Activated CD4-positive, alpha-beta T cell treated with anti-CD3 and anti-CD28 coated beads for 48 hours (primary cell): ENCODE measurements around the gene EIF4G3.

Experiments
- DNase-seq: peaks from one replicate; pipeline ENCODE4 v3.0.0-alpha.2; 2020

The EIF4G3 gene

GRCh38 chr1:21022279-21023040 lies 154.2 kb downstream of the EIF4G3 start:
- DNase-seq = peak; percentile 26

DNA sequence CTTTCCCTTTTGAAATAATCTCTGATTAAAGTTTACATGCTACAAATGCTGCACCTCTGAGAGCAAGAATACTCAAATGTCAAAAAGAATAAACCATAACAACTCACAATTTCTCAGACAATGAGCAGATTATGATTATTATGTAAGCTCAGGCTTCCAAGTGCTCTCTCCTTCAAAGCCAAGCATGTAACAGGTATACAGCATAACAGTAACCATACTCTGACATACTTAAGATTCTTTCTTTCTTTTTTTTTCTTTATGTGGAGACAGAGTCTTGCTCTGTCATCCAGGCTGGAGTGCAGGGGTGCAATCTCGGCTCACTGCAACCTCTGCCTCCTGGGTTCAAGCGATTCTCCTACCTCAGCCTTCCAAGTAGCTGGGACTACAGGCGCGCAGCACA lies 155.4 kb downstream of the EIF4G3 start:
- DNase-seq = no peak

DNA sequence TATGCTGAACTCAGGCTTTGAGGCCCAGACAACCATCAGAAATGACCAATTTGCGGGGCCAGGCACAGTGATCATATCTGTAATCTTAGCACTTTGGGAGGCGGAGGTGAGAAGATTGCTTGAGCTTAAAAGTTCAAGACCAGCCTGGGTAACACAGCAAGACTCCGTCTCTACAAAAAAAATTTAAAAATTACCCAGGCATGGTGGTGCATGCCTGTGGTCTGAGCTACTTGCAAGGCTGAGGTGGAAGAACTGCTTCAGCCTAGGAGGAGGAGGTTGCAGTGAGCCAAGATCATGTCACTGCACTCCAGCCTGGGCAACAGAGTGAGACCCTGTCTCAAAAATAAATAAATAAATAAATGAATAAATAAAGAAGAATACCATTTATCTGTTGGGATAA lies 156.5 kb downstream of the EIF4G3 start:
- no peak for DNase-seq

DNA sequence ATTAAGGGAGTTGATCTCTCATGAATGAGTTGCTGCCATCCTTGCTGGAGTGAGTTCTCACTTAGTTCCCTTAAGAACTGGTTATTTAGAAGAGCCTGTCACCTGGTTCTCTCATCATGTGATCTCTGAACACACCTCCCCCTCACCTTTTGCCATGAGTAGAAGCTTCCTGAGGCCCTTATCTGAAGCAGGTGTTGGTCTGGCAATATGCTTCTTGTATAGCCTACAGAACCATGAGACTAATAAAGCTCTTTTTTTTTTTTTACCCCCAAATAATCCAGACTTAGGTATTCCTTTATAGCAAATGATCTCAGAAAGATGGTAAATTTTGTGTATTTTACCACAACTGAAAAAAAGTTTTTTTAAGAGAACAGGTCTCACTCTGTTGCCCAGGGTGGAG lies 158.0 kb downstream of the EIF4G3 start:
- no peak for DNase-seq

DNA sequence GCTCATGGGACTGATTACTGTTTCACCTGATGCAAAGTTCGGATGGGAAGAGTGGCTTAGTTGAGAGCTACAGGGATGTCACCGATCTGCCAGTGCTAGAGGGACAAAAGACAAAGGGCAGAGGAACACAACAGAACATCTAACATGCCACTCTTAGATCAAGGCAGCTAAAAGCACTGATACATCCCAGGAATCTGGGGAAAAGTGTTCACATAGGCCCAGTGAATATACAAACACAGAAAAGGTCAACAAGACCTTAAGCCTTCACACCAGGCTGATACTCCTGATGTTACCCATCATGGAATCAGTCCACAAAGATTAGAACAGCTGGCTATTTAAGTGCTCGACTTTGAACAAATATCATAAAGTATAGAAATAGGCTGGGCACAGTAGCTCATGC lies 163.2 kb downstream of the EIF4G3 start:
- no peak for DNase-seq

DNA sequence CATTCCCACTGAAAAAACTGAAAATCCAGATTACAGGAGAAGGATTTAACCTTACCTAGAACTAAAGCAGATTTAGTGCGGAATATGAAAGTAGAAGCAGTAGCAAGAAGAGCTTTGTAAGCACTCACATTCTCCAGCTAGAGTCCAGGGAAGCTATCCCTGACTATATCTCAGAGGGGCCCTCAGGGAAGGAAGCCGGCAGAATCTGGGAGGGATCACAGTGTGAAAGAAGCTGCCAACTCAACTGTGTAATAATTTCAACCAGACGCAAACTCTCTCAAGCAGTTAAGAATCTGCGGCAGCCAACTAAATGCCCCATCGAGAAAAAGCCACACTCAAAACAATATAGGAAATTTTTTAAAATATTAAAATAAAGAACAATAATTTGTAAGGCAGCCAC lies 163.8 kb downstream of the EIF4G3 start:
- DNase-seq = no peak

DNA sequence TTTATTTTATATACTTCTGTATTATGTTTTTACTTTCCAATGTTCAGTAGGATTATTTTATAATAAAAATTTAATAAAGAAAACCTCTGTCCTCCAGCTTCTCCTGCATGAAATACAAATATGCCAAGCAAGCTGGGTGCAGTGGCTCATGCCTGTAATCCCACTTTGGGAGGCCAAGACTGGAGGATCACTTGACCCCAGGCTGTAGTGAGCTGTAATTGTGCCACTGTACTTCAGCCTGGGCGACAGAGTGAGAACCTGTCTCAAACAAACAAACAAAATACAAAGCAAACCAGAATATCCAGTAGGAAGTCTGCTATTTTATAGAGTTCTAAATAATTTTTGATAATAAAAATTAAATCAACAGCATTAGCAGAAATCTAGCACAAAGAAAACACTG lies 168.8 kb downstream of the EIF4G3 start:
- no peak for DNase-seq

GRCh38 chr1:21005466-21006239 lies 171.0 kb downstream of the EIF4G3 start:
- no peak for DNase-seq

DNA sequence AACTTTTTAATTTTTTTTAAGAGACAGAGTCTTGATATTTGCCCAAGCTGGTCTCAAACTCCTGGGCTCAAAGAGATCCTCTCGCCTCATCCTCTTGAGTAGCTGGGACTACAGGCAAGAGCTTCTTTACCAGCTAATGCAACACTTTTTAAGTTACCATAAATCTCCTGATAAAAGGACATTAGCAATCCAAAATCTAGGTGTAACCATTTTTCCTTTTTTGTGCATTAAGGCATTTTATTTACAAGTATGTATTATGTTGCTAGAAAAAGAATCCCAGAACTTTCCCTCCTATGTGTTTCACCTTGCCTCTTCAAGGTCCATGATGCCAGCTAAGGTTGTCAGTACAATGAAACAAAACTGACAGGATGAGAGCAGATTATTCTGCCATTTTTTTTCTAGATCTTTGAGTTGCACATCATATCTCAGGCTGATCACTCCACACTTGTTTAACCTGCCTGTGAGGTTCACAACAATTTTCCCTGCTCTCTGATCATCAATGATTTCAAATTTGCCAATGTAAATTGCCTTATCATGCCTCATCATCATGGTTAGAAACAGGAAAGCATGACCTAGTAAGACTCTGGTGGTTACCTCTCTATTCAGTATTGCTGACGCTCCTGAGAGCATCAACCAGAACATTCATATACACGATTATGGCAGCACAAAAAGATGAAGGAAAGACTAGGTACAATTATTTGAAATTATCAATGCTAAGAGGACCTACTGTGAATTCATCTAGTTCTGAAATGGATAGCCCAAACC lies 173.2 kb downstream of the EIF4G3 start:
- no peak for DNase-seq

- no peak for DNase-seq
These were observed 175.7 kb downstream of the EIF4G3 start for GRCh38 chr1:21001042-21001441.

GRCh38 chr1:21000245-21000594 lies 176.5 kb downstream of the EIF4G3 start:
- no peak for DNase-seq

DNA sequence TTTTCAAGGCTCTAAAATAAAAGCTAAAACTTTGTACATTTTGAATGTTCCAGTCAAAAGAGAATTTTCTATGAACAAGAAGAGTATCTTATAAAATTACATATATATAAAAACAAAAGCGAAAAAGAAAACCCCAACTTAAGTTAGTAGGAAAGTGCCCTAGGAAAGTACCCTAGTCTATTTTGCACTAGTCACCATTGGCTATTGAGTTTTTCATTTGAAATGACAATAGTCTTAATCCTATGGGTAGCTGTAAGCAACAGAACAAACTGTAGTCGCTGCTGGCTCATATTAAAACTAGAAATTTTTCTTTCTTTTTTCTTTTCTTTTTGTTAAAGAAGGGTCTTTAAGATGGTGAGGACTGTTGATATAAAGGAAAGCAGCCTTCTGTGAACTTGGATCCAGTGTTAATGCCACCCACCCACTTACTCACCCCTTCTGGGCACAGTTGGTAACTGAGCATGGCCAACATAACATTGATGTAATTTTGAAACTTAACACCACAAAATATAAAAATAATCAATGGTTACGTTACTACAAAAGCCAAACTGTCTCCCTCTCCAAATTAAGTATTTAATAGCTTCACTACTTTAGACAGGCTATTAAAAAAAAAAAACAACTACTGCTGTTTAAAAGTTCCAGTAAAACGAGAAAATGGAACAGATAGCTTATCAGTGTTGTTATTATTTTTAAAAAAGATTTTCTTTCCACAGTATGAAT lies 177.0 kb downstream of the EIF4G3 start:
- DNase-seq = no peak

DNA sequence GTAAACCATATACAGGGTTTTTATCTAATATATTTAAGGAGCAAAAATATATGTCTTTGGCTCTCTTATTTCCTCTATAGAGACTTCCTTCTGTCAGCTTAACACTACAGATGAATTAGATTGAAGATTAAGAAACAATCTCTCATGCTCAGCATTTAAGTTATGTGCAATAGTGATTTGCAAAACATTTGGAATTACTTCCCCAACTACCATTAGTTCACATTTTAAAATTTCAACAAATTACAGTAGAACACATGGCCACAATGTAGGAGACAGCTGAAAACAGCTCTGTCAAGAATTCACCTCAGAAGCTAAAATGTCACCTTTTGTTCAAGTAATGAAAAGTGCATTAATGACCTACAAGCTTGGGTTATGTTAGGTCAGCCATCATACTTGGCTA lies 177.9 kb downstream of the EIF4G3 start:
- no peak for DNase-seq

DNA sequence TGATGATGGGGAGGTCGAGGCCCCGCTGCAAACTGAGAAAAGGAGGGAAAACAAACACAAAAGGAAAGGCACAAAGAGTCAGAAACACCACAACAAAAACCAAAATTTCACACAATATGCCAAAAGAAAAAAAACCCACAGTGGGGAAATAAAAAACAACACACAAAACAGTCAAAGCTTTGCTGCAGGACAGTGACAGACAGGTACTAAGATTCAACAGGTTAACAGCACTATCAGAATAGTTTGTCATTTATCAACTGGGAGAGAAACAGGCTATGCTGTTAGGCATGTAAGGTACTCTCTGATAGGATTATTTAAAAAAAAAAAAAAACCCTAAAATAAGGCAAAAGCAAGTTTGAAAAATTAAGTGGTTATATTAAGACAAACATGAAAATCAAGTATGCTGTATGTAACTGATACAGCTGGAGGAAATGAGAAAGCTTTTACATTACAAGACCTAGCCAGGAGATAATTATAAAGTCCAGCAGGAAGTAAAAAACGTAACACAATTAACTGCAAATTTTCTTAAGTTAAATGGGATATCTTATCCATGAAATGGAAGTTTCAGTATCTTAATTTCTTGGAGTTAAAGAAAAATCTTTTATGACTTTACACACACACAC lies 179.0 kb downstream of the EIF4G3 start:
- no peak for DNase-seq

DNA sequence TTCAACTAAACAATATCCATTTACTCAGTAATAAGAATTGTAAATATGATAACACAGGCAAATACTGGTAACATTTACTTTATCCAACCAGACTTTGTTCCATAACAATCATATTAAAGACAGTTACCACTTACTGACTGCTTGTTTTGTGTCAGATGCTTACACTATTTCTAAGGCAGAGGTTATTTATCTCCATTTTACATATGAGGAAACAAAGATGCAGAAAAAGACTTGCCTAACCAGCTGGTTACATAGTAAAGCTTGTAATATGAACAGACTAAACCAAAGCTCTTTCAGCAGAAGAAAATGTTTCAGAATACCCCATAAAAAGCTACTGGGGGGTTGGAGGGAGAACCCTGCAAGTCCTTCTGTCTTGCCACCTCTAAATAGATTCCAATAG lies 180.1 kb downstream of the EIF4G3 start:
- no peak for DNase-seq

- no peak for DNase-seq
These were observed 182.8 kb downstream of the EIF4G3 start for GRCh38 chr1:20993716-20994575.

GRCh38 chr1:20992322-20993056 lies 184.2 kb downstream of the EIF4G3 start:
- no peak for DNase-seq

- DNase-seq = no peak
These were observed 187.8 kb downstream of the EIF4G3 start for GRCh38 chr1:20988943-20989342.

DNA sequence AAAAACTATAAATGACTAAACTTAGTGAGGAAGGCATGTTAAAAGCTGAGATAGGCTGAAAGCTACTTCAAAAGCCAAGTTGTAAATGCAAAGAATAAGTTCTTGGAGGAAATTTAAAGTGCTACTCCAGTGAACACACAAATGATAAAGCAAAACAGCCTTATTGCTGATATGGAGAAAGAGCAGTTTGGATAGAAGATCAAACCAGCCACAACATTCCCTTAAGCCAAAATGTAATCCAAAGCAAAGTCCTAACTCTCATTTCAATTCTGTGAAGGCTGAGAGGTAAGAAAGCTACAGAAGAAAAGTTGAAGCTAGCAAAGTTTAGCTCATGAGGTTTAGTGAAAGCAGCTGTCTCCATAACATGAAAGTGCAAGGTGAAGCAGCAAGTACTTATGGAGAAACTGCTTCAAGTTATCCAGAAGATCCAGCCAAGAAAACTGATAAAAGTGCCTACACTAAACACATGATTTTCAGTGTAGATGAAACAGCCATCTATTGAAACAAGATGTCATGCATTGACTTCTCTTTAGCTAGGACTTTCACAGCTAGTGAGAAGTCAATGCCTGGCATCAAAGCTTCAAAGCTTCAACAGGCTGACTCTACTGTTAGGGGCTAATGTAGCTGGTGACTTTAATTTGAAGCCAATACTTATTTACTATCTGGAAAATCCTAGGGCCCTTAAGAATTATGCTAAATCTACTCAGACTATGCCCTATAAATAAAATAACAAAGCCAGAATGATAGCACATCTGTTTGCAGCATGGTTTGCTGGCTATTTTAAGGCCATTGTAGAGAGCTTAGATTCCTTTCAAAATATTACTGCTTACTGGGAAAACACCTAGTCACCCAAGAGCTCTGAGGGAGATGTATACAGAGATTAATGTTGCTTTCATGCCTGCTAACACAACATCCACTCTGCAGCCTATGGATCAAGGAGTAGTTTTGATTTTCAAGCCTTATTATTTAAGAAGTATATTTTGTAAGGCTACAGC lies 188.6 kb downstream of the EIF4G3 start:
- no peak for DNase-seq
